Brain microvascular endothelial cell (primary cell): Measurements from ENCODE around the gene NVL.

Experiments used
- DNase-seq: peaks from one replicate; pipeline ENCODE4 v3.0.0-alpha.2; 2020
- H3K27ac ChIP-seq: fragments of 250-450 bp; sonication (Bioruptor Pico); 2 replicates; pipeline ENCODE4 v1.5.1; 2020; ENCODE audit warnings: mild to moderate bottlenecking, moderate library complexity
- H3K27me3 ChIP-seq: fragments of 250-450 bp; sonication (Bioruptor Pico); replicated peaks from 2 replicates; pipeline ENCODE4 v1.5.1; 2020; ENCODE audit warnings: mild to moderate bottlenecking
- H3K36me3 ChIP-seq: fragments of 250-450 bp; sonication (Bioruptor Pico); replicated peaks from 2 replicates; pipeline ENCODE4 v1.5.1; 2020; ENCODE audit warnings: mild to moderate bottlenecking
- H3K4me3 ChIP-seq: 2 replicates; pipeline ENCODE4 v1.5.1; 2011; ENCODE audit warnings: low read depth, mild to moderate bottlenecking, control low read depth, low read length, moderate library complexity
- in situ Hi-C: cut with HindIII; loops from 2 replicates; pipeline ENCODE4 v1.10.0; 2017; ENCODE audit warnings: low sequenced_read_pairs, low pct_ligation_motif_present
- TF ChIP-seq, protein P1 (sequence below): IDR thresholded peaks from 2 replicates; pipeline ENCODE4 v1.5.1; 2011; ENCODE audit warnings: low read depth, mild to moderate bottlenecking, moderate library complexity, low read length, control low read depth, inconsistent platforms; ENCODE audit errors: missing control alignments

The NVL gene

DNA sequence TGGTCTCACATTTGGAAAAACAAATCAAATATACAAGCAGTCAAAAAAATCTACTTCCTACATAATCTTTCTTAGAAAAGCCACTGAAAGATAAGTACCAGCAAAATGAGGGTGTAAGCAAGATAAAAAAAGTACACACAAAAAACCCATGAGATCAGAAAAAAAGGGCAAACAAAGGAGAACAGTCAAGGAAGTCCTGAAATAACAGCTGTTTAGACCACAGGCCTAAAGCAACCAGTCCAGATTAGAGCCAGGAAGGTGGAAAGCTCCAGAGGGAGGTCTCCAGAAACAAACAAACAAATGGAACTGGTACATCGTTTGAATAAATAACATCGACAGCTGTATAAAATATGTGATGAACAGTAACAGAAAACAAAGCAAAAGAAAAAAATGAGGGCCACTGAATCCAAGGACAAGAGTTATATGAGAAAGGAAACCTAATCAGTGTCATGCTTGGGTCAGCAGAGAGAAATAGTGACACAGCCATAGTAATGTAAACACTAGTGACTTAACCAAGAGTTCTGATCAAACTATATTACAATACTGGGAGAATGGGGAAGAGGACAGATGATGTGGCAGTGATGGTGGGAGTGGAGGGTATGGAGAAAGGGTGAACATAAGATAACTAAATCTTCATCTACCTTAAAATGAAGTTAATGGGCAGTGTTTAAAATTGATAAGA, 67.5 kb downstream of the NVL start:
- TF ChIP-seq, protein P1, sequence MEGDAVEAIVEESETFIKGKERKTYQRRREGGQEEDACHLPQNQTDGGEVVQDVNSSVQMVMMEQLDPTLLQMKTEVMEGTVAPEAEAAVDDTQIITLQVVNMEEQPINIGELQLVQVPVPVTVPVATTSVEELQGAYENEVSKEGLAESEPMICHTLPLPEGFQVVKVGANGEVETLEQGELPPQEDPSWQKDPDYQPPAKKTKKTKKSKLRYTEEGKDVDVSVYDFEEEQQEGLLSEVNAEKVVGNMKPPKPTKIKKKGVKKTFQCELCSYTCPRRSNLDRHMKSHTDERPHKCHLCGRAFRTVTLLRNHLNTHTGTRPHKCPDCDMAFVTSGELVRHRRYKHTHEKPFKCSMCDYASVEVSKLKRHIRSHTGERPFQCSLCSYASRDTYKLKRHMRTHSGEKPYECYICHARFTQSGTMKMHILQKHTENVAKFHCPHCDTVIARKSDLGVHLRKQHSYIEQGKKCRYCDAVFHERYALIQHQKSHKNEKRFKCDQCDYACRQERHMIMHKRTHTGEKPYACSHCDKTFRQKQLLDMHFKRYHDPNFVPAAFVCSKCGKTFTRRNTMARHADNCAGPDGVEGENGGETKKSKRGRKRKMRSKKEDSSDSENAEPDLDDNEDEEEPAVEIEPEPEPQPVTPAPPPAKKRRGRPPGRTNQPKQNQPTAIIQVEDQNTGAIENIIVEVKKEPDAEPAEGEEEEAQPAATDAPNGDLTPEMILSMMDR, result no peak
- in situ Hi-C loops, result no loop called here
- Histone ChIP-seq H3K36me3 (peaks cover 5% of the 10 kb centered on the region), H3K27me3 (no peaks in the 10 kb centered on the region), H3K4me3 (no peak overlapping the region), H3K27ac (no peak overlapping the region)
- peak; percentile 7 for DNase-seq

DNA sequence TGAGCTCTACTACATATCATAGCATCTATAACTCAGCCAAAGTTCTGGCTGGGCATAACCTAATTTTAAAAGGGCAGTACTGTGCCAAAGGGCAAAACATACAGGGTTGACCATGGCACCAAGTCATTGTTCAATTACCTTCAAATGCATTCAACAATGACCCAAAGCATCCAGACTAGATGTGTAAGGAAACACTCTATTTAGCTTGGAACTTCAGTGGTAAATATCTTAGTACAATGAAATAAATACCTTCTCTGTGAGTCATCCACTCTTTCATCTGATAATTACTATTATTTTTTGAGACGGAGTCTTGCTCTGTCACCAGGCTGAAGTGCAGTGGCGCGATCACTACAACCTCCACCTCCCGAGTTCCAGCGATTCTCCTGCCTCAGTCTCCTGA, 70.0 kb downstream of the NVL start:
- in situ Hi-C loops, result no loop called here
- Histone ChIP-seq H3K27ac (no peak overlapping the region), H3K36me3 (peaks cover 2% of the 10 kb centered on the region), H3K27me3 (no peaks in the 10 kb centered on the region), H3K4me3 (no peak overlapping the region)
- TF ChIP-seq, protein P1, result no peak
- no peak for DNase-seq

DNA sequence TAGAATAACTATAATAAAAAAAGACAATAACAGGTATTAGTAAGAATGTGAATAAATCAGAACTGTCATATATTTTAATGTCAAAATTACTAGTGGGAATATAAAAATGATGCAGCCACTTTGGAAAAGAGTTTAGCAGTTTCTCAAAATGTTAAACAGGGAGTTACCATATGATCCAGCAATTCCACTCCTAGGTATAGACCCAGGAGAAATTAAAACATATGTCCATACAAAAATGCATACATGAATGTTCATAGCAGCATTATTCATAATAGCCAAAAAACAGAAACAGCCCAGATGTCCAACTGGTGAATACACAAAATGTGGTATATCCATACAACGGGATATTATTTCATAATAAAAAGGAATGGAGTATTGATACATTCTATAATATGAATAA, 71.6 kb downstream of the NVL start:
- H3K4me3 ChIP-seq, result no peak overlapping the region
- TF ChIP-seq, protein P1, result no peak
- in situ Hi-C loops, result no loop called here
- DNase-seq, result no peak
- H3K36me3 ChIP-seq, result no peaks in the 10 kb centered on the region
- no peak overlapping the region for H3K27ac ChIP-seq
- H3K27me3 ChIP-seq, result no peaks in the 10 kb centered on the region

DNA sequence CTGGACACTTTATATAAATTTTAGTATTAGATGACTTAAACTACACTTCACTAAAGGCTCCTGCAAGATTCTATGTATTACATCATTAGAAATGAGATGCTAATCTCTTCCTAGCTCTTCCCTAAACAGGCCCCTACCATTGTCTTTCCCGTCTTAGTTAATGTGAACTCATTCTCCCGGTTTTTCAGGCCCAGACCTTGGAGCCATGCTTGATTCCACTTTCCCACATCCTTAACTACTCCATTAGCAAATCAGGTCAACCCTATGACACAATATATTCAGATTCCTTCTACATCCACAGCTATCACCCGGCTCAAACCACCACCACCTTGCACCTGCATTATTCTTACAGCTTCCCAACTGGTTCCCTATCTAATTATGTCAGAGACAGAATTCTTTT, 73.3 kb downstream of the NVL start:
- TF ChIP-seq, protein P1, result no peak
- in situ Hi-C loops, result no loop called here
- Histone ChIP-seq H3K27me3 (no peaks in the 10 kb centered on the region), H3K36me3 (no peaks in the 10 kb centered on the region), H3K27ac (no peak overlapping the region), H3K4me3 (no peak overlapping the region)
- no peak for DNase-seq

DNA sequence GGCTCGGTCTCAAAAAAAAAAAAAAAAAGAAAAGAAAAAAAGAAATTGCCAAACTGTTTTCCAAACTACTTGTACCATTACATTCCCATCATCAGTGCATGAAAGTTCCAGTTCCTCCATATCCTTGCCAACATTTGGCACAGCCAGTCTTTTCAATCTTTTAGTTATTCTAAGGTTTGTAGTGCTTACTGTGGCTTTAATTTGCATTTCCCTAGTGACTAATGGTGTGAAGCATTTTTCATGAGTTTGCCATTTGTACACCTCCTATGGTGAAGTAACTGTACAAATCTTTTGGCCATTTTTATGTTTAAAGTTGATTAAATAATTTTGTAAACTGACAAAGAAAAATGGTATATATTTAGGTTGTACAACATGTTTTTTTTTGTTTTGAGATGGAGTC, 76.3 kb downstream of the NVL start:
- DNase-seq, result no peak
- peaks cover 3% of the 10 kb centered on the region for H3K36me3 ChIP-seq
- no peak overlapping the region for H3K27ac ChIP-seq
- no peak overlapping the region for H3K4me3 ChIP-seq
- TF ChIP-seq, protein P1, result no peak
- H3K27me3 ChIP-seq, result no peaks in the 10 kb centered on the region
- in situ Hi-C loops, result no loop called here

DNA sequence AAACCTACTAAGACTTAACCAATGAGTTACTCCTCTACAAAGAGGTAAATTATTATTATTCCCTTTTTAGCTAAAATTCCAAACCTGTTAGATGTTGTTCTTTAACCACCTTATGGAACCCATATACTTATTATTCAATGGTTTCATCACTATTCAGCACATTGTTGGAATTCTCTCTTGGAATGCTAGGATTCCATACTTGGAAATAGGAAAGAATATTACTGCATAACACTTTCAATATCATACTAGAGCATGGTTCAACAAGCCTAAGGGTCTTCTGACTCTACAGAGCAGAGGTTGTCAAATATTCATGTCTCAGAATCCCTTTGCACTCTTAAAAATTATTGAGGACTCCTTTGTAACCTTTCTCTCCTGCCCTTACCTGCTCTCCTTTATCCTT, 77.5 kb downstream of the NVL start:
- TF ChIP-seq, protein P1, result no peak
- Histone ChIP-seq H3K36me3 (peaks cover 3% of the 10 kb centered on the region), H3K27me3 (no peaks in the 10 kb centered on the region), H3K27ac (no peak overlapping the region), H3K4me3 (no peak overlapping the region)
- no peak for DNase-seq
- in situ Hi-C loops, result no loop called here
